ENCODE data around the gene MTFR1L. TPM values are rescaled to one million over a fixed set of nuclear protein-coding genes. Genes with fewer than 3 reads are reported as not detected.

Gene MTFR1L
- total RNA-seq, 2 donors from 2014 or later: 36.3 to 48.6 TPM

DNA sequence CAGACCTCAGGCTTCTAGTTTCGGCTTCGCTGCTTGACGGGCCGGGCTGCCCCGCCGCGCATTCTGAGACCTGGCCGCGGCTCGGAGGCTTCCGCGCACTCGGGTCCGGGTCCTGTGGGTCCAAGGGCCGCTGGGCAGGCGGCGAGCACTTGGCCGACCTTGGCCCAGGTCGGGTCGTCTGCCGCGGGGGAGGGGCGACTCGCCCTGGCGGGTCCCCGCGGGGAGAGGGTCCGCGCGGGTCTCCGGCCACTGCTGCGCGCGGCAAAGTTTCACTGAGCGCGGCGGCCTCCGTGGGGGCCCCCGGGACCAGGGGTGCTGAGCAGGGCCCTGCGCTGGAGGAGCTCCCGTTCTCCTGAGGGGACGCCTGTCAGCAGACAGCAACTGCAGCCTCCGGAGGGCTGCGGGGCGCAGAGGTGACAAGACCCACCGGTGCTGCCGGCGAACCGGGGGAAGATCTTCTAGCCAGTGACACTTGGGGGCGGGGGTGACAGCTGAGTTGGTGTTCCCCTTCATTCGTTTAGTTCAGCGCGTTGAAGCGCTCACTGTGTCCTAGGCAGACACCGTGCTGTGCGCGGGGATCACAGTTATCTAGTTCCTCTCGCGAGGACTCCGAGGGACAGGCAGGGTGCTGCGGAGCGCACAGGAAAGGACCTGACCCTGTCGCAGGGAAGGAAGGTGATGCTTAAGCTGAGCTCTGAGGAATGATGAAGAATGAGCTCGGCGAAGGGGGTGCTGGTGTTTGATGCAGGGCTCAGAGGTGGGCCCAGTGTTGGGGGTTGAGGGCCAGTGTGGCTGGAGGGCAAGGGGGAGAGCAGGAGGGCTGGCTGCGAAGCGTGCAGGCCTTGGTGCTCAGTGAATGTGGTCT, 725 bp downstream of the MTFR1L start:
- Histone ChIP-seq H3K4me3 (peak overlapping the region; percentile 76), H3K4me1 (peaks cover 10% of the 10 kb centered on the region), H3K36me3 (no peaks in the 10 kb centered on the region), H3K27me3 (no peaks in the 10 kb centered on the region), H3K27ac (peak overlapping the region; percentile 89), H3K9me3 (no peaks in the 10 kb centered on the region), H3K9ac (ENCODE audit: low read depth in 2 of 2, low read length in 2 of 2) (peak overlapping the region; percentile 92 to 94)
- TF ChIP-seq, protein P1, sequence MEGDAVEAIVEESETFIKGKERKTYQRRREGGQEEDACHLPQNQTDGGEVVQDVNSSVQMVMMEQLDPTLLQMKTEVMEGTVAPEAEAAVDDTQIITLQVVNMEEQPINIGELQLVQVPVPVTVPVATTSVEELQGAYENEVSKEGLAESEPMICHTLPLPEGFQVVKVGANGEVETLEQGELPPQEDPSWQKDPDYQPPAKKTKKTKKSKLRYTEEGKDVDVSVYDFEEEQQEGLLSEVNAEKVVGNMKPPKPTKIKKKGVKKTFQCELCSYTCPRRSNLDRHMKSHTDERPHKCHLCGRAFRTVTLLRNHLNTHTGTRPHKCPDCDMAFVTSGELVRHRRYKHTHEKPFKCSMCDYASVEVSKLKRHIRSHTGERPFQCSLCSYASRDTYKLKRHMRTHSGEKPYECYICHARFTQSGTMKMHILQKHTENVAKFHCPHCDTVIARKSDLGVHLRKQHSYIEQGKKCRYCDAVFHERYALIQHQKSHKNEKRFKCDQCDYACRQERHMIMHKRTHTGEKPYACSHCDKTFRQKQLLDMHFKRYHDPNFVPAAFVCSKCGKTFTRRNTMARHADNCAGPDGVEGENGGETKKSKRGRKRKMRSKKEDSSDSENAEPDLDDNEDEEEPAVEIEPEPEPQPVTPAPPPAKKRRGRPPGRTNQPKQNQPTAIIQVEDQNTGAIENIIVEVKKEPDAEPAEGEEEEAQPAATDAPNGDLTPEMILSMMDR (IDR thresholded peaks at IDR 0.05): no peak
- intact Hi-C loops (cut with DNase I): no loop called here
- DNase-seq: peak; percentile 56

DNA sequence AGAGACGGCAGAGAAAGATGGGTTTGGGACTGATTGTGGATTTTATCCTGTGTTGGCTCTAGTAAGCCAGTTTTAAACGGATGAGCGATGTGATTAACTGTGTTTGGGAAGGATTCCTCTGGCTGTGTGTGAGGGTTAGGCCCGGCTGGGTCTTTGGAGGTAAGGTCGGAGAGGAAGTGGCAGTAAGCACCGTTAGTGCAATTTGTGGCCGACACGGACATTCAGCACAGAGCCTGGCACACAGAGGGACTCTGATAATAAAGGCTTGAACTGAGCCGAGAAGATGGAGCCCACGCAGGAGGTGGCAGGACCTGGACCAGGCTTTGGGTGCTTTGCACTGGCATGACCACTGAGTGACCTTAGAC, 1.3 kb downstream of the MTFR1L start:
- peak overlapping the region; percentile 89 for H3K27ac ChIP-seq
- DNase-seq: no peak
- H3K4me1 ChIP-seq: peaks cover 10% of the 10 kb centered on the region
- peak overlapping the region; percentile 92 to 94 for H3K9ac ChIP-seq (ENCODE audit: low read depth in 2 of 2, low read length in 2 of 2)
- no peaks in the 10 kb centered on the region for H3K36me3 ChIP-seq
- TF ChIP-seq, protein P1 (IDR thresholded peaks at IDR 0.05): no peak
- H3K27me3 ChIP-seq: no peaks in the 10 kb centered on the region
- intact Hi-C loops (cut with DNase I): no loop called here
- H3K4me3 ChIP-seq: peak overlapping the region; percentile 76
- H3K9me3 ChIP-seq: no peaks in the 10 kb centered on the region

DNA sequence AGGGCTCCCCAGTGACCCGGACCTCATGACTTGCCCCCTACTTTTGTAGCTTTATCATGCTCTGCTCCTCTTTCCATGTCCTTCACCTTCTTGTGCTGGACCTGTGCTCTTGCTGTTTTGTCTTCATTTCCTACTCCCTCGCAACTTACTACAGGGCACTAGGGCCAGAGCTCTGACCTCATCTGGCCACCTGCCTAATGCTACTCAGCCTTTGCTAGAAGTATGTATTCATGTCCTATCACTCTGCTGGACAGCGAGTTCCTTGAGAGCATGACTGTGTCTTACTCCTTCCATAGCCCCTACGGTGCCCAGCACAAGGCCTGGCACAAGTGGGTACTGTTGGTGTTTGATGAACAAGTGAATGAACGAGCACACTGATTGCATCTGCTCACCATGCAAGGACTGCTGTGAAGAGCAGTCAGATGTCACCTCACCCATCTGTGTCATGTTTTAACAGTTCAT, 1.9 kb downstream of the MTFR1L start:
- peak overlapping the region; percentile 92 to 94 for H3K9ac ChIP-seq (ENCODE audit: low read depth in 2 of 2, low read length in 2 of 2)
- H3K36me3 ChIP-seq: no peaks in the 10 kb centered on the region
- H3K9me3 ChIP-seq: no peaks in the 10 kb centered on the region
- no peak overlapping the region for H3K27ac ChIP-seq
- H3K27me3 ChIP-seq: no peaks in the 10 kb centered on the region
- no peak for DNase-seq
- TF ChIP-seq, protein P1 (IDR thresholded peaks at IDR 0.05): no peak
- H3K4me3 ChIP-seq: no peak overlapping the region
- intact Hi-C loops (cut with DNase I): no loop called here
- peaks cover 10% of the 10 kb centered on the region for H3K4me1 ChIP-seq

DNA sequence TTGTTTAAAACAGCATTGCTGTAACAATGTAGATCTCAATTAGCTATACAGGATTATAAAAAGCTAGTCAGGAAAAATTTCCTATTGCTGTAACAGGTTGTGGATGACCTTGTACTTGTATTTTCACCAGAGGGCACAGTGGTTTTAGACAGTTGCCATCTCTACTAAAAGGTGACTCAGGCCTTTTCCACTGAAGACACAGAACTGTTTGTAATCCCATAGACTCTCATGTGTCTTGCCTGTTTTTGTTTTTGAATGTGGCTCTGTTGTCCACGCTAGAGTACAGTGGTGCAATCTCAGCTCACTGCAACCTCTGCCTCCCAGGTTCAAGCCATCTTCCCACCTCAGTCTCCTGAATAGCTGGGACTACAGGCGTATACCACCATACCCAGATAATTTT, 5.9 kb downstream of the MTFR1L start:
- Histone ChIP-seq H3K4me1 (peaks cover 6% of the 10 kb centered on the region), H3K9me3 (no peaks in the 10 kb centered on the region), H3K9ac (ENCODE audit: low read depth in 2 of 2, low read length in 2 of 2) (no peak overlapping the region), H3K36me3 (peaks cover 7% of the 10 kb centered on the region), H3K27ac (no peak overlapping the region), H3K27me3 (no peaks in the 10 kb centered on the region), H3K4me3 (no peak overlapping the region)
- intact Hi-C loops (cut with DNase I): no loop called here
- no peak for DNase-seq
- TF ChIP-seq, protein P1 (IDR thresholded peaks at IDR 0.05): no peak

DNA sequence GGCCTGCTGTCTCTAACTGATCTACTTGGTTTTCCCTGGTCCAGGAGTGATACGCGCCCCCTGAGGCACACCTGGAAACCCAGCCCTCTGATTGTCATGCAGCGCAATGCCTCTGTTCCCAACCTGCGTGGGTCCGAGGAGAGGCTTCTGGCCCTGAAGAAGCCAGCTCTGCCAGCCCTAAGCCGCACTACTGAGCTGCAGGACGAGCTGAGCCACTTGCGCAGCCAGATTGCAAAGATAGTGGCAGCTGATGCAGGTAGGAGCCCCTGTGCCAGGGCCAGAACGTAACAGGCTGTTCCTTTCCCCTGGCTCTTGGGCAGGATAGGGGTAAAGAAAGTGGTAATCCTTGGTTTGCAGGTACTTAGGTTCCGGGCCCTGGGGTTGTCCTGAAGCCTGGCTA, 6.8 kb downstream of the MTFR1L start:
- no peak for DNase-seq
- intact Hi-C loops (cut with DNase I): no loop called here
- H3K27me3 ChIP-seq: no peaks in the 10 kb centered on the region
- no peak overlapping the region for H3K9ac ChIP-seq (ENCODE audit: low read depth in 2 of 2, low read length in 2 of 2)
- H3K4me1 ChIP-seq: no peaks in the 10 kb centered on the region
- no peak overlapping the region for H3K27ac ChIP-seq
- H3K9me3 ChIP-seq: no peaks in the 10 kb centered on the region
- peaks cover 13% of the 10 kb centered on the region for H3K36me3 ChIP-seq
- H3K4me3 ChIP-seq: no peak overlapping the region
- TF ChIP-seq, protein P1 (IDR thresholded peaks at IDR 0.05): no peak

All from colonic mucosa (tissue), 4 donors.